HEK293 (cell line): ENCODE measurements around the gene SNUPN.

ENCODE experiments used
- CTCF ChIA-PET: fragments of 350-600 bp; formaldehyde crosslinking; extraction: SDS; loops from one replicate; lab custom pipeline; 2021; ENCODE audit warnings: antibody characterized with exemption; lab: Yijun Ruan, JAX
- POLR2A ChIA-PET: fragments of 300-600 bp; formaldehyde crosslinking; extraction: SDS; loops from one replicate; lab custom pipeline; 2020; ENCODE audit warnings: antibody characterized with exemption, inconsistent platforms; lab: Yijun Ruan, JAX
- H3K27ac ChIP-seq: fragments of 200-500 bp; sonication (Bioruptor generic); 2 replicates; pipeline ENCODE4 v1.5.1; 2014; ENCODE audit warnings: low read depth, low read length, control low read depth, inconsistent platforms; ENCODE audit errors: extremely low read depth
- H3K36me3 ChIP-seq, 2 experiments: fragments of 200-500 bp in 1 of 2; sonication (Bioruptor generic) in 1 of 2; 1 replicate in 1 of 2; 2 replicates in 1 of 2; pipeline ENCODE4 v1.5.1; 2014 to 2017; ENCODE audit warnings: inconsistent platforms in 2 of 2, low read length in 2 of 2; ENCODE audit not compliant: control insufficient read depth in 2 of 2, insufficient read depth in 1 of 2
- H3K4me1 ChIP-seq: fragments of 200-500 bp; sonication (Bioruptor generic); 2 replicates; pipeline ENCODE4 v1.5.1; 2014; ENCODE audit warnings: mild to moderate bottlenecking, low read length, inconsistent platforms; ENCODE audit not compliant: control insufficient read depth, insufficient read depth
- H3K4me3 ChIP-seq: 2 replicates; pipeline ENCODE4 v1.5.1; 2011; ENCODE audit warnings: low read depth, mild to moderate bottlenecking, control low read depth, low read length, moderate library complexity
- H3K9me3 ChIP-seq: fragments of 200-500 bp; sonication (Bioruptor generic); 2 replicates; pipeline ENCODE4 v1.5.1; 2014; ENCODE audit warnings: low read depth, low read length, inconsistent platforms; ENCODE audit not compliant: control insufficient read depth, insufficient read depth
- GLIS1 ChIP-seq: fragments of 450-650 bp; formaldehyde crosslinking; IDR thresholded peaks from 2 replicates; pipeline ENCODE4 v1.5.1; 2016; ENCODE audit warnings: missing biosample characterization, missing genetic modification characterization
- KLF16 ChIP-seq: fragments of 450-650 bp; formaldehyde crosslinking; IDR thresholded peaks from 2 replicates; pipeline ENCODE4 v1.5.1; 2017; ENCODE audit warnings: missing biosample characterization, missing genetic modification characterization
- OSR2 ChIP-seq: fragments of 450-650 bp; formaldehyde crosslinking; IDR thresholded peaks from 2 replicates; pipeline ENCODE4 v1.5.1; 2016; ENCODE audit warnings: missing biosample characterization, missing genetic modification characterization
- OVOL3 ChIP-seq: fragments of 450-650 bp; formaldehyde crosslinking; IDR thresholded peaks from 2 replicates; pipeline ENCODE4 v1.5.1; 2016; ENCODE audit warnings: missing biosample characterization, missing genetic modification characterization
- REST ChIP-seq: fragments of 450-650 bp; formaldehyde crosslinking; IDR thresholded peaks from 2 replicates; pipeline ENCODE4 v1.5.1; 2016; ENCODE audit warnings: missing biosample characterization, missing genetic modification characterization
- WT1 ChIP-seq: fragments of 450-650 bp; formaldehyde crosslinking; IDR thresholded peaks from 2 replicates; pipeline ENCODE4 v1.5.1; 2016; ENCODE audit warnings: missing biosample characterization, missing genetic modification characterization
- ZBTB17 ChIP-seq: fragments of 450-650 bp; formaldehyde crosslinking; IDR thresholded peaks from 2 replicates; pipeline ENCODE4 v1.5.1; 2016; ENCODE audit warnings: missing biosample characterization, missing genetic modification characterization
- ZBTB6 ChIP-seq: fragments of 450-650 bp; formaldehyde crosslinking; IDR thresholded peaks from 2 replicates; pipeline ENCODE4 v1.5.1; 2017; ENCODE audit warnings: missing biosample characterization, missing genetic modification characterization
- ZBTB7A ChIP-seq: fragments of 450-650 bp; formaldehyde crosslinking; IDR thresholded peaks from 2 replicates; pipeline ENCODE4 v1.5.1; 2016; ENCODE audit warnings: low read depth, missing biosample characterization, missing genetic modification characterization
- ZNF157 ChIP-seq: fragments of 450-650 bp; formaldehyde crosslinking; IDR thresholded peaks from 2 replicates; pipeline ENCODE4 v1.5.1; 2016; ENCODE audit warnings: missing biosample characterization, missing genetic modification characterization
- ZNF24 ChIP-seq: fragments of 450-650 bp; formaldehyde crosslinking; IDR thresholded peaks from 2 replicates; pipeline ENCODE4 v1.5.1; 2016; ENCODE audit warnings: missing biosample characterization, missing genetic modification characterization
- ZNF311 ChIP-seq: fragments of 450-650 bp; formaldehyde crosslinking; IDR thresholded peaks from 2 replicates; pipeline ENCODE4 v1.5.1; 2017; ENCODE audit warnings: missing biosample characterization, missing genetic modification characterization, borderline replicate concordance
- ZNF391 ChIP-seq: fragments of 450-650 bp; formaldehyde crosslinking; IDR thresholded peaks from 2 replicates; pipeline ENCODE4 v1.5.1; 2016; ENCODE audit warnings: low read depth, missing biosample characterization, missing genetic modification characterization, borderline replicate concordance
- ZNF404 ChIP-seq: fragments of 450-650 bp; formaldehyde crosslinking; IDR thresholded peaks from 2 replicates; pipeline ENCODE4 v1.5.1; 2017; ENCODE audit warnings: missing biosample characterization, missing genetic modification characterization
- ZNF423 ChIP-seq: fragments of 450-650 bp; formaldehyde crosslinking; IDR thresholded peaks from 2 replicates; pipeline ENCODE4 v1.5.1; 2016; ENCODE audit warnings: missing biosample characterization, missing genetic modification characterization
- ZNF48 ChIP-seq: fragments of 450-650 bp; formaldehyde crosslinking; IDR thresholded peaks from 2 replicates; pipeline ENCODE4 v1.5.1; 2016; ENCODE audit warnings: missing biosample characterization, missing genetic modification characterization
- ZNF501 ChIP-seq: fragments of 450-650 bp; formaldehyde crosslinking; IDR thresholded peaks from 2 replicates; pipeline ENCODE4 v1.5.1; 2016; ENCODE audit warnings: missing biosample characterization, missing genetic modification characterization
- ZNF677 ChIP-seq: fragments of 450-650 bp; IDR thresholded peaks from 2 replicates; pipeline ENCODE4 v1.5.0; 2018; ENCODE audit warnings: missing biosample characterization, mild to moderate bottlenecking, missing genetic modification characterization, moderate library complexity
- ZNF791 ChIP-seq: fragments of 450-650 bp; formaldehyde crosslinking; IDR thresholded peaks from 2 replicates; pipeline ENCODE4 v1.5.1; 2016; ENCODE audit warnings: missing biosample characterization, missing genetic modification characterization
- ZSCAN23 ChIP-seq: fragments of 450-650 bp; formaldehyde crosslinking; IDR thresholded peaks from 2 replicates; pipeline ENCODE4 v1.5.1; 2016; ENCODE audit warnings: missing biosample characterization, missing genetic modification characterization
- TF ChIP-seq, protein P1 (sequence below): fragments of 450-650 bp; formaldehyde crosslinking; IDR thresholded peaks from 2 replicates; pipeline ENCODE4 v1.5.1; 2016; ENCODE audit warnings: missing biosample characterization, missing genetic modification characterization, borderline replicate concordance
- TF ChIP-seq, protein P2 (sequence below): fragments of 450-650 bp; formaldehyde crosslinking; IDR thresholded peaks from 2 replicates; pipeline ENCODE4 v1.5.1; 2016; ENCODE audit warnings: missing biosample characterization, missing genetic modification characterization, borderline replicate concordance
- TF ChIP-seq, protein P3 (sequence below): fragments of 450-650 bp; formaldehyde crosslinking; IDR thresholded peaks from 2 replicates; pipeline ENCODE4 v1.5.1; 2017; ENCODE audit warnings: missing biosample characterization, missing genetic modification characterization
- TF ChIP-seq, protein P4 (sequence below): fragments of 450-650 bp; formaldehyde crosslinking; IDR thresholded peaks from 2 replicates; pipeline ENCODE4 v1.5.1; 2016; ENCODE audit warnings: missing biosample characterization, missing genetic modification characterization

Gene SNUPN

DNA sequence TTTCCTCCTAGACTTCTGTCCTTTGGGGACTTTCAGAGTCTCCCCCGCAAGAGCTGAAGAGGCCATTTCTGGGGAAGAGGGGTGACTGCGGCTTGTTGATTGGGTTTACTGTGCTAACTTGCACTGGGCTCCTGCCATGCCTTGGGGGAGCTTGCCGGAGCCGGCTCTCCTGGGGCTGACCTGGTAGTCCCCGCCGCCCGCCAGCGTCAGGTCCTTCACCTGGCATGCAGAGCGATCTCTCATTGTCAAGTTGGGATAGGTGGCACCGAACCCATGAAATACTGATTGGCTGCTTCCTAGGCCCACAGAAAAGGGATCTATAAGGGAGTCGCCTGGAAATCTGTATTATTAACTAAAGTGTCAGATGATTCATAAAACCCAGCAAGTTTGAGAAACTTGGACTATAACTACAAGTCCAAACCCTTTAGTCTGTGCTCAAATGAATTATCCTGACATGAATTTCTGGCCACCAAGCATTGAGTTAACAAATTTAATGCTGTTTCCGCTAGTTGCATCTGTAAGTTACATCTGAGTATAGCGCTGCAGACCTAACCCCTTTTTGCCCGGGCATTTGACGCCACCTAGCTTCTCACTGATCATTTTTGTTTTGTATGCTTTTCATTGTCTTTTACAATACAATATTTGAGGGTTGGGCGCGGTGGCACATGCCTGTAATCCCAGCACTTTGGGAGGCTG is 15.1 kb upstream of the SNUPN start (continued):
- TF ChIP-seq ZNF311 (tag by site-specific recombination) (no peak), ZNF48 (tag by site-specific recombination) (no peak), ZNF501 (no peak), REST (tag by site-specific recombination) (no peak), ZNF391 (tag by site-specific recombination) (no peak), GLIS1 (tag by site-specific recombination) (peak; percentile 74), ZNF423 (tag by site-specific recombination) (0 out of 2 replicates have a peak, but pooled peaks have one; percentile 32), ZBTB17 (tag by site-specific recombination) (peak; percentile 92), ZBTB7A (no peak)
- TF ChIP-seq, protein P1, sequence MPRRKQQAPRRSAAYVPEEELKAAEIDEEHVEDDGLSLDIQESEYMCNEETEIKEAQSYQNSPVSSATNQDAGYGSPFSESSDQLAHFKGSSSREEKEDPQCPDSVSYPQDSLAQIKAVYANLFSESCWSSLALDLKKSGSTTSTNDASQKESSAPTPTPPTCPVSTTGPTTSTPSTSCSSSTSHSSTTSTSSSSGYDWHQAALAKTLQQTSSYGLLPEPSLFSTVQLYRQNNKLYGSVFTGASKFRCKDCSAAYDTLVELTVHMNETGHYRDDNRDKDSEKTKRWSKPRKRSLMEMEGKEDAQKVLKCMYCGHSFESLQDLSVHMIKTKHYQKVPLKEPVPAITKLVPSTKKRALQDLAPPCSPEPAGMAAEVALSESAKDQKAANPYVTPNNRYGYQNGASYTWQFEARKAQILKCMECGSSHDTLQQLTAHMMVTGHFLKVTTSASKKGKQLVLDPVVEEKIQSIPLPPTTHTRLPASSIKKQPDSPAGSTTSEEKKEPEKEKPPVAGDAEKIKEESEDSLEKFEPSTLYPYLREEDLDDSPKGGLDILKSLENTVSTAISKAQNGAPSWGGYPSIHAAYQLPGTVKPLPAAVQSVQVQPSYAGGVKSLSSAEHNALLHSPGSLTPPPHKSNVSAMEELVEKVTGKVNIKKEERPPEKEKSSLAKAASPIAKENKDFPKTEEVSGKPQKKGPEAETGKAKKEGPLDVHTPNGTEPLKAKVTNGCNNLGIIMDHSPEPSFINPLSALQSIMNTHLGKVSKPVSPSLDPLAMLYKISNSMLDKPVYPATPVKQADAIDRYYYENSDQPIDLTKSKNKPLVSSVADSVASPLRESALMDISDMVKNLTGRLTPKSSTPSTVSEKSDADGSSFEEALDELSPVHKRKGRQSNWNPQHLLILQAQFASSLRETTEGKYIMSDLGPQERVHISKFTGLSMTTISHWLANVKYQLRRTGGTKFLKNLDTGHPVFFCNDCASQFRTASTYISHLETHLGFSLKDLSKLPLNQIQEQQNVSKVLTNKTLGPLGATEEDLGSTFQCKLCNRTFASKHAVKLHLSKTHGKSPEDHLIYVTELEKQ, result 0 out of 2 replicates have a peak, but pooled peaks have one; percentile 6
- TF ChIP-seq, protein P2, sequence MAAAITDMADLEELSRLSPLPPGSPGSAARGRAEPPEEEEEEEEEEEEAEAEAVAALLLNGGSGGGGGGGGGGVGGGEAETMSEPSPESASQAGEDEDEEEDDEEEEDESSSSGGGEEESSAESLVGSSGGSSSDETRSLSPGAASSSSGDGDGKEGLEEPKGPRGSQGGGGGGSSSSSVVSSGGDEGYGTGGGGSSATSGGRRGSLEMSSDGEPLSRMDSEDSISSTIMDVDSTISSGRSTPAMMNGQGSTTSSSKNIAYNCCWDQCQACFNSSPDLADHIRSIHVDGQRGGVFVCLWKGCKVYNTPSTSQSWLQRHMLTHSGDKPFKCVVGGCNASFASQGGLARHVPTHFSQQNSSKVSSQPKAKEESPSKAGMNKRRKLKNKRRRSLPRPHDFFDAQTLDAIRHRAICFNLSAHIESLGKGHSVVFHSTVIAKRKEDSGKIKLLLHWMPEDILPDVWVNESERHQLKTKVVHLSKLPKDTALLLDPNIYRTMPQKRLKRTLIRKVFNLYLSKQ (tag by site-specific recombination), result no peak

- Histone ChIP-seq H3K4me3 (peak within 1 kb of the TSS; percentile 58), H3K27ac (peak within 1 kb of the TSS; percentile 94), H3K4me1 (peaks cover 7% of the 10 kb centered on the region), H3K9me3 (no peaks in the 10 kb centered on the region), H3K36me3 (peaks cover 6% of the 10 kb centered on the region in 2 experiments; a peak in 2 of 3 replicates)
- ChIA-PET CTCF (interaction anchor here (0.5 to 5.8 kb wide), 13 partner anchors 11 to 865 kb away, joined by 3 to 47 read pairs (median 4); partner anchors contain the start of genes C15orf39, MAN2C1 and SNUPN), POLR2A (interaction anchor here (0.6 to 4.4 kb wide), 32 partner anchors 7 to 645 kb away, joined by 3 to 94 read pairs (median 4); partner anchors contain the start of genes MAN2C1, NEIL1, PTPN9 and SCAMP5)
- TF ChIP-seq ZNF24 (tag by site-specific recombination) (0 out of 2 replicates have a peak, but pooled peaks have one; percentile 46), OVOL3 (peak; percentile 35; the same call in 1 of the 2 replicates), ZNF404 (tag by site-specific recombination) (no peak), ZSCAN23 (no peak), ZNF157 (tag by site-specific recombination) (no peak), OSR2 (tag by site-specific recombination) (peak; percentile 51; the same call in 1 of the 2 replicates), ZNF677 (tag by site-specific recombination) (no peak), ZNF791 (no peak), KLF16 (tag by site-specific recombination) (peak; percentile 96), WT1 (tag by site-specific recombination) (no peak), ZBTB6 (no peak)
- TF ChIP-seq, protein P3, sequence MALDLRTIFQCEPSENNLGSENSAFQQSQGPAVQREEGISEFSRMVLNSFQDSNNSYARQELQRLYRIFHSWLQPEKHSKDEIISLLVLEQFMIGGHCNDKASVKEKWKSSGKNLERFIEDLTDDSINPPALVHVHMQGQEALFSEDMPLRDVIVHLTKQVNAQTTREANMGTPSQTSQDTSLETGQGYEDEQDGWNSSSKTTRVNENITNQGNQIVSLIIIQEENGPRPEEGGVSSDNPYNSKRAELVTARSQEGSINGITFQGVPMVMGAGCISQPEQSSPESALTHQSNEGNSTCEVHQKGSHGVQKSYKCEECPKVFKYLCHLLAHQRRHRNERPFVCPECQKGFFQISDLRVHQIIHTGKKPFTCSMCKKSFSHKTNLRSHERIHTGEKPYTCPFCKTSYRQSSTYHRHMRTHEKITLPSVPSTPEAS (tag by site-specific recombination), result peak; percentile 18; the same call in 1 of the 2 replicates
- TF ChIP-seq, protein P4, sequence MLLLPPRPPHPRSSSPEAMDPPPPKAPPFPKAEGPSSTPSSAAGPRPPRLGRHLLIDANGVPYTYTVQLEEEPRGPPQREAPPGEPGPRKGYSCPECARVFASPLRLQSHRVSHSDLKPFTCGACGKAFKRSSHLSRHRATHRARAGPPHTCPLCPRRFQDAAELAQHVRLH (tag by site-specific recombination), result no peak; the same call in 1 of the 2 replicates
These were observed 14.4 kb upstream of the SNUPN start, which contains the start of gene IMP3 for GRCh38 chr15:75639709-75640482. Gene IMP3 (minus strand): TSS chr15:75640224. CDS start chr15:75640168, 56 bp downstream.
